HepG2 (cell line): ENCODE data around the gene DCTN2. TPM values are rescaled to one million over a fixed set of nuclear protein-coding genes. Genes with fewer than 3 reads are reported as not detected.
A peak's percentile ranks its signal among the peaks of the same experiment; 100 is the strongest.

Source experiments
- CEBPG ChIP-seq: IDR thresholded peaks from 2 replicates; pipeline ENCODE4 v1.6.1; 2016
- FOSL1 ChIP-seq: sonication (generic); formaldehyde crosslinking; IDR thresholded peaks from 2 replicates; pipeline ENCODE4 v1.9.0; 2021; ENCODE audit warnings: missing genetic modification reagents, borderline replicate concordance
- HMGXB3 ChIP-seq: sonication (generic); formaldehyde crosslinking; IDR thresholded peaks from 2 replicates; pipeline ENCODE4 v1.4.0; 2020; ENCODE audit warnings: missing genetic modification reagents, borderline replicate concordance
- PAF1 ChIP-seq: IDR thresholded peaks from 2 replicates; pipeline ENCODE4 v1.6.1; 2016; ENCODE audit warnings: missing genetic modification reagents, missing compliant biosample characterization
- PCBP1 ChIP-seq: fragments of 200-400 bp; formaldehyde crosslinking; IDR thresholded peaks from 2 replicates; pipeline ENCODE4 v1.6.1; 2017; ENCODE audit warnings: mild to moderate bottlenecking, low read depth, low read length, borderline replicate concordance
- RELA ChIP-seq: sonication (generic); formaldehyde crosslinking; IDR thresholded peaks from 2 replicates; pipeline ENCODE4 v1.4.0; 2020; ENCODE audit warnings: missing genetic modification reagents
- SMAD1 ChIP-seq: sonication (generic); formaldehyde crosslinking; IDR thresholded peaks from 2 replicates; pipeline ENCODE4 v1.4.0; 2020; ENCODE audit warnings: missing genetic modification reagents, low read depth, mild to moderate bottlenecking, borderline replicate concordance
- TERF1 ChIP-seq: sonication (generic); formaldehyde crosslinking; IDR thresholded peaks from 2 replicates; pipeline ENCODE4 v1.8.0; 2022; ENCODE audit warnings: mild to moderate bottlenecking, missing genetic modification reagents, moderate library complexity
- ZFP90 ChIP-seq: sonication (generic); formaldehyde crosslinking; IDR thresholded peaks from 2 replicates; pipeline ENCODE4 v1.8.0; 2022; ENCODE audit warnings: missing genetic modification reagents, mild to moderate bottlenecking, inconsistent platforms, borderline replicate concordance
- ZNF234 ChIP-seq: sonication (generic); formaldehyde crosslinking; conservative IDR thresholded peaks from 2 replicates; pipeline ENCODE4 v1.5.1; 2020; ENCODE audit warnings: mild to moderate bottlenecking, missing genetic modification reagents
- ZNF484 ChIP-seq: sonication (generic); formaldehyde crosslinking; IDR thresholded peaks from 2 replicates; pipeline ENCODE4 v1.5.1; 2020; ENCODE audit warnings: mild to moderate bottlenecking, low read depth, missing genetic modification reagents, borderline replicate concordance
- ZNF761 ChIP-seq: sonication (generic); formaldehyde crosslinking; conservative IDR thresholded peaks from 2 replicates; pipeline ENCODE4 v1.4.0; 2020; ENCODE audit warnings: mild to moderate bottlenecking, missing genetic modification reagents
- ZSCAN21 ChIP-seq: sonication (generic); formaldehyde crosslinking; IDR thresholded peaks from 2 replicates; pipeline ENCODE4 v1.8.0; 2022; ENCODE audit warnings: mild to moderate bottlenecking, missing genetic modification reagents, moderate library complexity, borderline replicate concordance
- ZSCAN29 ChIP-seq: sonication (generic); formaldehyde crosslinking; conservative IDR thresholded peaks from 2 replicates; pipeline ENCODE4 v1.4.0; 2020; ENCODE audit warnings: mild to moderate bottlenecking, missing genetic modification reagents
- ZXDC ChIP-seq: sonication (generic); formaldehyde crosslinking; IDR thresholded peaks from 2 replicates; pipeline ENCODE4 v1.5.0; 2020; ENCODE audit warnings: mild to moderate bottlenecking, missing genetic modification reagents
- polyA plus RNA-seq, 8 experiments: library from polyadenylated mRNA; depleted of rRNA in 3 of 8; stranded (reverse) in 7 of 8; unstranded in 1 of 8; fragments of >200 nt; fragmentation: Illumina TruSeq in 4 of 8; extraction: Trizol in 4 of 8; gene quantifications; 2 replicates each; pipeline versions ENCODE4 v1.2.1 to v1.2.3, GENCODE V29; 2011 to 2016; ENCODE audit warnings: low read depth in 4 of 8, missing spikeins in 1 of 8, mixed read lengths in 1 of 8; ENCODE audit not compliant: insufficient read depth in 1 of 8
- total RNA-seq, 5 experiments: library from RNA; depleted of rRNA; stranded (reverse); fragments of >200 nt; fragmentation: Illumina TruSeq; extraction: Trizol; gene quantifications; 2 replicates each; pipeline ENCODE4 v1.2.3, GENCODE V29; 2016; ENCODE audit warnings: low read depth in 1 of 5
- TF ChIP-seq, protein P1 (sequence below), 2 experiments: IDR thresholded peaks; 2 replicates each; pipeline ENCODE4 v1.6.1; 2011 to 2012; ENCODE audit warnings: low read length in 2 of 2, borderline replicate concordance in 1 of 2, low read depth in 1 of 2, mild to moderate bottlenecking in 1 of 2, moderate library complexity in 1 of 2

The DCTN2 gene
- total and polyA plus RNA-seq, 2 of the 13 experiments (the other 11 are each of a cell fraction or from before 2014, with no cell fraction given) = 72.0 to 77.4 TPM

DNA sequence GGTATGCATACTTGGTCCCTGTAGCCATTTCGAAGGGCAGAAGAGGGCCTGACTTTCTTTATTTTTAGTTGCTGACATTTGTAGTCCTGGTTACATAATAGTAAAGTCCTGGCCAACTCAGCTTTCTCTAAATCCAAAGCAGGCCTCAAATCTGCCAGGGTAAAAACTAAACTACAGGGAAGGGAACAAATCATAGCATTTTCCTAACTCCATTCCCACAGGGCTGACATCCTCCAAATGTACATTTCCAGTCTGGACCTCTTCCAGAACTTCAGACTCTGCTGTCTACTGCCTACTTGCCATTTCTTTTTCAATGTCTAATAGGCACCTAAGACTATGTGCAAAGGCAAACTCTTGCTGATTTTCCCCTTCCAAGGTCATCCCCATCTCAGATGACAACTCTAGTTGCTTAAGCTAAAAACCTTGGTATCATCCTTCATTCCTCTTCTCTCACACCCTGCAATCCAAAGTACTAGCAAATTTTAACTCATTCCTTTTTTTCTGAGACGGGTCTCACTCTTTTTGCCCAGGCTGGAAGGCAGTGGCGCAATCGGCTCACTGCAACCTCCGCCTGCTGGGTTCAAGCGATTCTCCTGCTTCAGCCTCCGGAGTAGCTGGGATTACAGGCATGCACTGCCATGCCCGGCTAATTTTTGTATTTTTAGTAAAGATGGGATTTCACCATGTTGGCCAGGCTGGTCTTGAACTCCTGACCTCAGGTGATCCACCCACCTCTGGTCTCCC lies 28.6 kb downstream of the DCTN2 start (continued):
- no peak for TF ChIP-seq HMGXB3 (CRISPR knock-in tag)
- TF ChIP-seq ZXDC (CRISPR knock-in tag) = no peak
- no peak for TF ChIP-seq ZFP90 (CRISPR knock-in tag)
- TF ChIP-seq FOSL1 = no peak
- no peak for TF ChIP-seq RELA (CRISPR knock-in tag)
- TF ChIP-seq, protein P1, sequence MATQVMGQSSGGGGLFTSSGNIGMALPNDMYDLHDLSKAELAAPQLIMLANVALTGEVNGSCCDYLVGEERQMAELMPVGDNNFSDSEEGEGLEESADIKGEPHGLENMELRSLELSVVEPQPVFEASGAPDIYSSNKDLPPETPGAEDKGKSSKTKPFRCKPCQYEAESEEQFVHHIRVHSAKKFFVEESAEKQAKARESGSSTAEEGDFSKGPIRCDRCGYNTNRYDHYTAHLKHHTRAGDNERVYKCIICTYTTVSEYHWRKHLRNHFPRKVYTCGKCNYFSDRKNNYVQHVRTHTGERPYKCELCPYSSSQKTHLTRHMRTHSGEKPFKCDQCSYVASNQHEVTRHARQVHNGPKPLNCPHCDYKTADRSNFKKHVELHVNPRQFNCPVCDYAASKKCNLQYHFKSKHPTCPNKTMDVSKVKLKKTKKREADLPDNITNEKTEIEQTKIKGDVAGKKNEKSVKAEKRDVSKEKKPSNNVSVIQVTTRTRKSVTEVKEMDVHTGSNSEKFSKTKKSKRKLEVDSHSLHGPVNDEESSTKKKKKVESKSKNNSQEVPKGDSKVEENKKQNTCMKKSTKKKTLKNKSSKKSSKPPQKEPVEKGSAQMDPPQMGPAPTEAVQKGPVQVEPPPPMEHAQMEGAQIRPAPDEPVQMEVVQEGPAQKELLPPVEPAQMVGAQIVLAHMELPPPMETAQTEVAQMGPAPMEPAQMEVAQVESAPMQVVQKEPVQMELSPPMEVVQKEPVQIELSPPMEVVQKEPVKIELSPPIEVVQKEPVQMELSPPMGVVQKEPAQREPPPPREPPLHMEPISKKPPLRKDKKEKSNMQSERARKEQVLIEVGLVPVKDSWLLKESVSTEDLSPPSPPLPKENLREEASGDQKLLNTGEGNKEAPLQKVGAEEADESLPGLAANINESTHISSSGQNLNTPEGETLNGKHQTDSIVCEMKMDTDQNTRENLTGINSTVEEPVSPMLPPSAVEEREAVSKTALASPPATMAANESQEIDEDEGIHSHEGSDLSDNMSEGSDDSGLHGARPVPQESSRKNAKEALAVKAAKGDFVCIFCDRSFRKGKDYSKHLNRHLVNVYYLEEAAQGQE (IDR thresholded peaks at IDR 0.05; ENCODE audit: borderline replicate concordance in 1 of 2, low read depth in 1 of 2, low read length in 2 of 2) = no peak
- no peak for TF ChIP-seq ZNF761 (CRISPR knock-in tag)
- 0 out of 2 replicates have a peak, but pooled peaks have one; percentile 8 for TF ChIP-seq PAF1
- TF ChIP-seq ZSCAN21 (CRISPR knock-in tag) = no peak
- TF ChIP-seq PCBP1 = no peak
- TF ChIP-seq ZNF484 = no peak
- no peak for TF ChIP-seq SMAD1 (CRISPR knock-in tag)
- TF ChIP-seq ZNF234 (CRISPR knock-in tag) = no peak
- no peak for TF ChIP-seq TERF1 (CRISPR knock-in tag)
- TF ChIP-seq CEBPG = 0 out of 2 replicates have a peak, but pooled peaks have one; percentile 36
- no peak for TF ChIP-seq ZSCAN29 (CRISPR knock-in tag)
